ENCODE data around the gene AKAP13.

AKAP13 gene

DNA sequence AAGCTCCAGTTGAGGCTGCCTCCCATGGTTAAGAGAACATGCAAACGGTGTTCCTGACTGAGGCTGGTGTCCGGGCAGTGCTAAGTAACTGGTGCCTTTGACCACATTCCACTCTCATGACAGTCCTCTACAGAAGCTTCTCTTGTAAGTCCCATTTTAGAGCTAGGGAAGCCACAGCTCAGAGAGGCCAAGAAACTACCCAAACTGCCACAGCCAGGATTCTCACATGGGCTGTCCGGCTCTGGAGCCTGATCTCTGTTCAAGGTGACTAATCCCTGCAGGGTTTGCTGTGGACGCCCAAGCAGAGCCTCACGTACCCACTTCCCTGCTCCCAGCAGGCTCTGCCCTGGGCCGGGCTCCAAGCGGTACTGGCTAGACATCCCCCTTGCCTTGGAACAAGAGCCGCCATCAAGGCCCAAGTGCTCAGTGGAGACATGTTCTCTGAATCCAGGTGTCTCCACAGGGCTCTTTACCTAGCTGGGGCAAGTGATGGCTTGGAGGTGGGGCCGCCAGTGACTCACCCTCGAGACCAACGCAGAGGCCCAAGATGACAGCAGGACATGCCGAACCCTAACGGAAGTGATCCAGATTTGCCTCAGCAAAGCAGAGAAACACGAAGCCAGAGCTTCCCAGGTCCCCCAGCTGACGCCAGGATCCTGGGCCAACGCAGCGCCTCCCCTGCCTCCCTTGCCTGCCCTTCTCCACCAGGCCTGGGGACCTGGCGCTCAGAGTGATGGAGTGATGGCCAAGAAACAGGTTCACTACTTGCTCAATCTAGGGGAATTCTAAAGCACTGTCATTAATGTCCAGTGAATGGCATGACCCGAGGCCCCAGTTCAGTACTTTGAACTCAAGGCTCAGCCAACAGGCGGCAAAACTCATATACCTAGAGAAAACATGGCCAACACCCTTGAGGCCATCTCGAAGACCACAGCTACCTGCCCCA, 390.0 kb downstream of the AKAP13 start (continued):
- TF ChIP-seq, protein P1, sequence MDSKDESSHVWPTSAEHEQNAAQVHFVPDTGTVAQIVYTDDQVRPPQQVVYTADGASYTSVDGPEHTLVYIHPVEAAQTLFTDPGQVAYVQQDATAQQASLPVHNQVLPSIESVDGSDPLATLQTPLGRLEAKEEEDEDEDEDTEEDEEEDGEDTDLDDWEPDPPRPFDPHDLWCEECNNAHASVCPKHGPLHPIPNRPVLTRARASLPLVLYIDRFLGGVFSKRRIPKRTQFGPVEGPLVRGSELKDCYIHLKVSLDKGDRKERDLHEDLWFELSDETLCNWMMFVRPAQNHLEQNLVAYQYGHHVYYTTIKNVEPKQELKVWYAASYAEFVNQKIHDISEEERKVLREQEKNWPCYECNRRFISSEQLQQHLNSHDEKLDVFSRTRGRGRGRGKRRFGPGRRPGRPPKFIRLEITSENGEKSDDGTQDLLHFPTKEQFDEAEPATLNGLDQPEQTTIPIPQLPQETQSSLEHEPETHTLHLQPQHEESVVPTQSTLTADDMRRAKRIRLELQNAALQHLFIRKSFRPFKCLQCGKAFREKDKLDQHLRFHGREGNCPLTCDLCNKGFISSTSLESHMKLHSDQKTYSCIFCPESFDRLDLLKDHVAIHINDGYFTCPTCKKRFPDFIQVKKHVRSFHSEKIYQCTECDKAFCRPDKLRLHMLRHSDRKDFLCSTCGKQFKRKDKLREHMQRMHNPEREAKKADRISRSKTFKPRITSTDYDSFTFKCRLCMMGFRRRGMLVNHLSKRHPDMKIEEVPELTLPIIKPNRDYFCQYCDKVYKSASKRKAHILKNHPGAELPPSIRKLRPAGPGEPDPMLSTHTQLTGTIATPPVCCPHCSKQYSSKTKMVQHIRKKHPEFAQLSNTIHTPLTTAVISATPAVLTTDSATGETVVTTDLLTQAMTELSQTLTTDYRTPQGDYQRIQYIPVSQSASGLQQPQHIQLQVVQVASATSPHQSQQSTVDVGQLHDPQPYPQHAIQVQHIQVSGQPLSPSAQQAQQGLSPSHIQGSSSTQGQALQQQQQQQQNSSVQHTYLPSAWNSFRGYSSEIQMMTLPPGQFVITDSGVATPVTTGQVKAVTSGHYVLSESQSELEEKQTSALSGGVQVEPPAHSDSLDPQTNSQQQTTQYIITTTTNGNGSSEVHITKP (tag by site-specific recombination; IDR thresholded peaks at IDR 0.05) = no peak
- TF ChIP-seq ZNF16 (tag by site-specific recombination; IDR thresholded peaks at IDR 0.05; ENCODE audit: low read depth) (no peak), RBAK (tag by site-specific recombination; IDR thresholded peaks at IDR 0.05) (no peak), ZBTB10 (tag by site-specific recombination; IDR thresholded peaks at IDR 0.05) (no peak), PBX3 (CRISPR knock-in tag; IDR thresholded peaks at IDR 0.05) (no peak), ZBTB48 (tag by site-specific recombination; IDR thresholded peaks at IDR 0.05) (no peak), ZNF473 (tag by site-specific recombination; IDR thresholded peaks at IDR 0.05) (no peak), ZNF48 (tag by site-specific recombination; IDR thresholded peaks at IDR 0.05) (no peak), ZNF146 (tag by site-specific recombination; IDR thresholded peaks at IDR 0.05) (no peak), ZNF398 (tag by site-specific recombination; IDR thresholded peaks at IDR 0.05) (no peak), WT1 (tag by site-specific recombination; IDR thresholded peaks at IDR 0.05) (no peak), ZNF596 (tag by site-specific recombination; IDR thresholded peaks at IDR 0.05) (no peak)
- TF ChIP-seq, protein P2, sequence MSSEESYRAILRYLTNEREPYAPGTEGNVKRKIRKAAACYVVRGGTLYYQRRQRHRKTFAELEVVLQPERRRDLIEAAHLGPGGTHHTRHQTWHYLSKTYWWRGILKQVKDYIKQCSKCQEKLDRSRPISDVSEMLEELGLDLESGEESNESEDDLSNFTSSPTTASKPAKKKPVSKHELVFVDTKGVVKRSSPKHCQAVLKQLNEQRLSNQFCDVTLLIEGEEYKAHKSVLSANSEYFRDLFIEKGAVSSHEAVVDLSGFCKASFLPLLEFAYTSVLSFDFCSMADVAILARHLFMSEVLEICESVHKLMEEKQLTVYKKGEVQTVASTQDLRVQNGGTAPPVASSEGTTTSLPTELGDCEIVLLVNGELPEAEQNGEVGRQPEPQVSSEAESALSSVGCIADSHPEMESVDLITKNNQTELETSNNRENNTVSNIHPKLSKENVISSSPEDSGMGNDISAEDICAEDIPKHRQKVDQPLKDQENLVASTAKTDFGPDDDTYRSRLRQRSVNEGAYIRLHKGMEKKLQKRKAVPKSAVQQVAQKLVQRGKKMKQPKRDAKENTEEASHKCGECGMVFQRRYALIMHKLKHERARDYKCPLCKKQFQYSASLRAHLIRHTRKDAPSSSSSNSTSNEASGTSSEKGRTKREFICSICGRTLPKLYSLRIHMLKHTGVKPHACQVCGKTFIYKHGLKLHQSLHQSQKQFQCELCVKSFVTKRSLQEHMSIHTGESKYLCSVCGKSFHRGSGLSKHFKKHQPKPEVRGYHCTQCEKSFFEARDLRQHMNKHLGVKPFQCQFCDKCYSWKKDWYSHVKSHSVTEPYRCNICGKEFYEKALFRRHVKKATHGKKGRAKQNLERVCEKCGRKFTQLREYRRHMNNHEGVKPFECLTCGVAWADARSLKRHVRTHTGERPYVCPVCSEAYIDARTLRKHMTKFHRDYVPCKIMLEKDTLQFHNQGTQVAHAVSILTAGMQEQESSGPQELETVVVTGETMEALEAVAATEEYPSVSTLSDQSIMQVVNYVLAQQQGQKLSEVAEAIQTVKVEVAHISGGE (tag by site-specific recombination; conservative IDR thresholded peaks at IDR 0.05; ENCODE audit: low read depth) = no peak
- TF ChIP-seq, protein P3, sequence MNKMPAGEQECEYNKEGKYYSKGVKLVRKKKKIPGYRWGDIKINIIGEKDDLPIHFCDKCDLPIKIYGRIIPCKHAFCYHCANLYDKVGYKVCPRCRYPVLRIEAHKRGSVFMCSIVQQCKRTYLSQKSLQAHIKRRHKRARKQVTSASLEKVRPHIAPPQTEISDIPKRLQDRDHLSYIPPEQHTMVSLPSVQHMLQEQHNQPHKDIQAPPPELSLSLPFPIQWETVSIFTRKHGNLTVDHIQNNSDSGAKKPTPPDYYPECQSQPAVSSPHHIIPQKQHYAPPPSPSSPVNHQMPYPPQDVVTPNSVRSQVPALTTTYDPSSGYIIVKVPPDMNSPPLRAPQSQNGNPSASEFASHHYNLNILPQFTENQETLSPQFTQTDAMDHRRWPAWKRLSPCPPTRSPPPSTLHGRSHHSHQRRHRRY (tag by site-specific recombination; IDR thresholded peaks at IDR 0.05) = no peak

All from HEK293 (cell line).